H9 (cell line): ENCODE results near the gene MIPEP. TPM values are rescaled to one million over a fixed set of nuclear protein-coding genes. Genes with fewer than 3 reads are reported as not detected.

Source experiments
- DNase-seq: peaks from one replicate; pipeline ENCODE4 v3.0.0-alpha.2; 2017
- H2AFZ ChIP-seq: one replicate; pipeline ENCODE4 v1.6.1; 2013; ENCODE audit warnings: mild to moderate bottlenecking, low read length, control low read depth, moderate library complexity
- H2AK5ac ChIP-seq: 2 replicates; pipeline ENCODE4 v1.6.1; 2013; ENCODE audit warnings: low read length, control low read depth, mixed read lengths; ENCODE audit not compliant: insufficient read length
- H2BK120ac ChIP-seq: one replicate; pipeline ENCODE4 v1.6.1; 2013; ENCODE audit warnings: low read depth, mild to moderate bottlenecking, low read length, control low read depth, inconsistent platforms; ENCODE audit not compliant: poor library complexity, severe bottlenecking
- H2BK12ac ChIP-seq: 2 replicates; pipeline ENCODE4 v1.6.1; 2013; ENCODE audit warnings: low read length, control low read depth, mixed read lengths, low read depth; ENCODE audit not compliant: insufficient read length
- H2BK15ac ChIP-seq: 2 replicates; pipeline ENCODE4 v1.6.1; 2013; ENCODE audit warnings: low read depth, low read length, control low read depth
- H2BK20ac ChIP-seq: one replicate; pipeline ENCODE4 v1.6.1; 2013; ENCODE audit warnings: low read depth, mild to moderate bottlenecking, low read length, control low read depth, inconsistent platforms; ENCODE audit not compliant: poor library complexity, severe bottlenecking
- H2BK5ac ChIP-seq: 2 replicates; pipeline ENCODE4 v1.6.1; 2013; ENCODE audit warnings: low read length, control low read depth, mixed read lengths; ENCODE audit not compliant: insufficient read length
- H3K14ac ChIP-seq: 2 replicates; pipeline ENCODE4 v1.6.1; 2013; ENCODE audit warnings: low read length, control low read depth; ENCODE audit not compliant: insufficient read depth
- H3K18ac ChIP-seq: 2 replicates; pipeline ENCODE4 v1.6.1; 2013; ENCODE audit warnings: low read depth, mild to moderate bottlenecking, mixed read lengths, low read length, control low read depth; ENCODE audit not compliant: insufficient read length
- H3K23ac ChIP-seq: 2 replicates; pipeline ENCODE4 v1.6.1; 2013; ENCODE audit warnings: low read length, control low read depth, mixed read lengths, low read depth; ENCODE audit not compliant: insufficient read length
- H3K23me2 ChIP-seq: 2 replicates; pipeline ENCODE4 v1.6.1; 2013; ENCODE audit warnings: low read depth, mild to moderate bottlenecking, mixed read lengths, low read length, control low read depth; ENCODE audit not compliant: insufficient read length, poor library complexity, severe bottlenecking
- H3K27ac ChIP-seq: 2 replicates; pipeline ENCODE4 v1.5.1; 2013; ENCODE audit warnings: low read length, control low read depth, mixed read lengths, low read depth; ENCODE audit not compliant: insufficient read length
- H3K27me3 ChIP-seq: 2 replicates; pipeline ENCODE4 v1.6.1; 2013; ENCODE audit warnings: low read length, control low read depth, inconsistent platforms; ENCODE audit not compliant: insufficient read depth
- H3K4ac ChIP-seq: 2 replicates; pipeline ENCODE4 v1.6.1; 2013; ENCODE audit warnings: low read depth, mild to moderate bottlenecking, control low read depth, inconsistent platforms, low read length, moderate library complexity
- H3K4me1 ChIP-seq: 2 replicates; pipeline ENCODE4 v1.6.1; 2013; ENCODE audit warnings: low read length, control low read depth, inconsistent platforms; ENCODE audit not compliant: insufficient read depth
- H3K4me2 ChIP-seq: 2 replicates; pipeline ENCODE4 v1.6.1; 2013; ENCODE audit warnings: low read length, control low read depth, mixed read lengths; ENCODE audit not compliant: insufficient read length, insufficient read depth
- H3K56ac ChIP-seq: 2 replicates; pipeline ENCODE4 v1.6.1; 2013; ENCODE audit warnings: low read depth, mild to moderate bottlenecking, mixed read lengths, low read length, control low read depth; ENCODE audit not compliant: insufficient read length
- H3K79me1 ChIP-seq: 2 replicates; pipeline ENCODE4 v1.6.1; 2013; ENCODE audit warnings: low read depth, mild to moderate bottlenecking, moderate library complexity, low read length, control low read depth, inconsistent platforms; ENCODE audit not compliant: insufficient read depth, poor library complexity, severe bottlenecking
- H3K79me2 ChIP-seq: 2 replicates; pipeline ENCODE4 v1.6.1; 2013; ENCODE audit warnings: low read length, control low read depth, inconsistent platforms; ENCODE audit not compliant: insufficient read depth
- H3K9ac ChIP-seq: 2 replicates; pipeline ENCODE4 v1.6.1; 2013; ENCODE audit warnings: low read length, control low read depth, mixed read lengths; ENCODE audit not compliant: insufficient read length; ENCODE audit errors: extremely low read depth
- H3K9me3 ChIP-seq: one replicate; pipeline ENCODE4 v1.6.1; 2013; ENCODE audit warnings: low read depth, low read length, inconsistent platforms; ENCODE audit not compliant: control insufficient read depth
- H3T11ph ChIP-seq: one replicate; pipeline ENCODE4 v1.6.1; 2013; ENCODE audit warnings: mild to moderate bottlenecking, low read length, control low read depth, inconsistent platforms
- H4K20me1 ChIP-seq: one replicate; pipeline ENCODE4 v1.6.1; 2013; ENCODE audit not compliant: control insufficient read depth, insufficient read length, insufficient read depth
- H4K5ac ChIP-seq: 2 replicates; pipeline ENCODE4 v1.6.1; 2013; ENCODE audit warnings: low read depth, mild to moderate bottlenecking, mixed read lengths, low read length, control low read depth; ENCODE audit not compliant: insufficient read length
- H4K8ac ChIP-seq: replicated peaks from 2 replicates; pipeline ENCODE4 v1.6.1; 2013; ENCODE audit warnings: low read length, control low read depth, mixed read lengths, low read depth; ENCODE audit not compliant: insufficient read length
- H4K91ac ChIP-seq: 2 replicates; pipeline ENCODE4 v1.6.1; 2013; ENCODE audit warnings: low read depth, mild to moderate bottlenecking, moderate library complexity, mixed read lengths, low read length, control low read depth; ENCODE audit not compliant: insufficient read length
- H3K27ac Mint-ChIP-seq, 3 experiments: 2 replicates in 2 of 3; 3 replicates in 1 of 3; pipeline ENCODE4 v1.8.0; 2020 to 2021; ENCODE audit warnings: mixed read lengths in 3 of 3, mild to moderate bottlenecking in 1 of 3, moderate library complexity in 1 of 3
- H3K27me3 Mint-ChIP-seq: 2 replicates; pipeline ENCODE4 v1.8.0; 2021; ENCODE audit warnings: low read depth, mild to moderate bottlenecking, moderate library complexity, mixed read lengths
- H3K36me3 Mint-ChIP-seq, 3 experiments: 2 replicates in 2 of 3; 3 replicates in 1 of 3; pipeline ENCODE4 v1.8.0; 2020 to 2021; ENCODE audit warnings: low read depth in 3 of 3, mixed read lengths in 3 of 3; ENCODE audit not compliant: insufficient read depth in 1 of 3
- H3K4me1 Mint-ChIP-seq, 2 experiments: 2 replicates each; pipeline ENCODE4 v1.8.0; 2020; ENCODE audit warnings: mixed read lengths in 2 of 2
- H3K4me3 Mint-ChIP-seq, 2 experiments: 2 replicates in 1 of 2; 3 replicates in 1 of 2; pipeline ENCODE4 v1.8.0; 2020 to 2021; ENCODE audit warnings: mild to moderate bottlenecking in 2 of 2, mixed read lengths in 2 of 2, moderate library complexity in 1 of 2
- H3K9me3 Mint-ChIP-seq, 2 experiments: 2 replicates in 1 of 2; 3 replicates in 1 of 2; pipeline ENCODE4 v1.8.0; 2020; ENCODE audit warnings: mild to moderate bottlenecking in 2 of 2, mixed read lengths in 2 of 2, moderate library complexity in 1 of 2
- CTCF ChIP-seq: fragments of 200-600 bp; sonication (generic); conservative IDR thresholded peaks from 3 replicates; pipeline ENCODE4 v1.8.0; 2021; ENCODE audit warnings: antibody characterized with exemption, mild to moderate bottlenecking
- WGBS: extraction: QIAGEN DNeasy Blood & Tissue Kit; methylation state at CpG from one replicate; pipeline ENCODE4 v1.1.7; 2013; ENCODE audit warnings: missing lambda C conversion rate, low lambda C conversion rate, mixed read lengths; ENCODE audit not compliant: insufficient read length; ENCODE audit errors: extremely low coverage; 5-methylcytosine and 5-hydroxymethylcytosine counted together
- total RNA-seq: library from RNA; stranded (reverse); gene quantifications from 2 replicates; pipeline ENCODE4 v1.2.1, GENCODE V29; 2021

The MIPEP gene
- total RNA-seq, 1 experiment from 2014 or later: 18.5 TPM

- H3K23ac ChIP-seq: no peak overlapping the region
- H3K23me2 ChIP-seq: no peaks in the 10 kb centered on the region
- H3K27ac ChIP-seq: no peak overlapping the region
- no peak overlapping the region for H3K9ac ChIP-seq
- Mint-ChIP-seq H3K9me3 (peaks cover 20 to 28% of the 10 kb centered on the region in 2 experiments), H3K27me3 (peaks cover 2% of the 10 kb centered on the region; the same call in 1 of the 2 replicates), H3K27ac (no peak overlapping the region), H3K4me1 (no peaks in the 10 kb centered on the region), H3K4me3 (no peak overlapping the region), H3K36me3 (peaks cover 6 to 31% (median 10%) of the 10 kb centered on the region in 3 experiments; a peak in 5 of 7 replicates)
- no peak overlapping the region for H4K5ac ChIP-seq
- no peak overlapping the region for H2BK15ac ChIP-seq
- H3K79me2 ChIP-seq: no peaks in the 10 kb centered on the region
- H3K56ac ChIP-seq: no peak overlapping the region
- TF ChIP-seq CTCF: no peak
- no peak for DNase-seq
- no peak overlapping the region for H3K18ac ChIP-seq
- H3K4ac ChIP-seq: no peak overlapping the region
- no peak overlapping the region for H2BK120ac ChIP-seq
- H3K27me3 ChIP-seq: no peaks in the 10 kb centered on the region
- H3K14ac ChIP-seq: no peak overlapping the region
- no peak overlapping the region for H2AFZ ChIP-seq
- H4K20me1 ChIP-seq: no peaks in the 10 kb centered on the region
- H2BK20ac ChIP-seq: no peak overlapping the region
- no peak overlapping the region for H2BK12ac ChIP-seq
- no peaks in the 10 kb centered on the region for H3K9me3 ChIP-seq
- no peaks in the 10 kb centered on the region for H3K79me1 ChIP-seq
- H4K8ac ChIP-seq: no peak overlapping the region
- no peak overlapping the region for H3T11ph ChIP-seq
- no peak overlapping the region for H2BK5ac ChIP-seq
- no peak overlapping the region for H3K4me2 ChIP-seq
- H2AK5ac ChIP-seq: no peak overlapping the region
- no peak overlapping the region for H4K91ac ChIP-seq
- WGBS: no CpG with 5 or more reads among the region's 3 CpGs
- H3K4me1 ChIP-seq: no peaks in the 10 kb centered on the region
These were observed 177.8 kb downstream of the MIPEP start for GRCh38 chr13:23711355-23711754.
